GM12878 (cell line): ENCODE data around the gene CACNA1B. TPM values are rescaled to one million over a fixed set of nuclear protein-coding genes. Genes with fewer than 3 reads are reported as not detected.

Experiments used
- ATAC-seq: fragments of 200-7000 bp; cut with Tn5 transposase; 3 replicates; pipeline ENCODE4 v1.9.1; 2020; ENCODE audit warnings: mild to moderate bottlenecking, moderate library complexity
- BruUV-seq: library from RNA; stranded (reverse); fragments of 400-500 nt; replicated peaks from 2 replicates; lab custom pipeline; 2021; lab: Mats Ljungman, UMichigan
- CTCF ChIA-PET: fragments of 300-600 bp; sonication (Branson Sonifier 250); formaldehyde crosslinking; extraction: SDS; loops from one replicate; lab custom pipeline; 2021; ENCODE audit warnings: inconsistent platforms; lab: Yijun Ruan, JAX
- POLR2A ChIA-PET: fragments of 350-600 bp; formaldehyde crosslinking; extraction: SDS; loops from one replicate; lab custom pipeline; 2021; ENCODE audit warnings: inconsistent platforms; lab: Charles Lee
- RAD21 ChIA-PET: fragments of 300-600 bp; sonication (Branson Sonifier 250); formaldehyde crosslinking; loops from one replicate; lab custom pipeline; 2023; ENCODE audit warnings: antibody characterized with exemption; ENCODE audit not compliant: unreplicated experiment; lab: Charles Lee
- SMC1A ChIA-PET: fragments of 300-600 bp; sonication (Branson Sonifier 250); formaldehyde crosslinking; loops from one replicate; lab custom pipeline; 2023; ENCODE audit not compliant: unreplicated experiment, uncharacterized antibody; lab: Charles Lee
- DNase-seq: peaks from one replicate; pipeline ENCODE4 v3.0.0-alpha.2; 2011; ENCODE audit warnings: low read depth, low spot score
- FAIRE-seq: peaks from 3 replicates; lab custom pipeline; 2011; peaks lifted over from hg19 to GRCh38; lab: Jason Lieb, UNC
- H2AFZ ChIP-seq: 2 replicates; pipeline ENCODE4 v1.6.0; 2011; ENCODE audit warnings: low read depth, low read length, control low read depth; ENCODE audit not compliant: control insufficient read depth
- H3K27ac ChIP-seq: 2 replicates; pipeline ENCODE4 v1.5.1; 2011; ENCODE audit warnings: control low read depth; ENCODE audit not compliant: control insufficient read depth, insufficient read depth
- H3K27me3 ChIP-seq, 2 experiments: replicated peaks in 1 of 2; 2 replicates each; pipeline versions ENCODE4 v1.6.0 to v1.6.1; 2011; ENCODE audit warnings: low read length in 1 of 2; ENCODE audit not compliant: control insufficient read depth in 2 of 2, insufficient read depth in 2 of 2
- H3K36me3 ChIP-seq, 2 experiments: 2 replicates each; pipeline ENCODE4 v1.5.1; 2011; ENCODE audit warnings: low read length in 1 of 2; ENCODE audit not compliant: control insufficient read depth in 2 of 2, insufficient read depth in 2 of 2
- H3K4me1 ChIP-seq: 2 replicates; pipeline ENCODE4 v1.6.1; 2011; ENCODE audit warnings: mild to moderate bottlenecking, low read length, moderate library complexity, mixed read lengths; ENCODE audit not compliant: control insufficient read depth, insufficient read depth
- H3K4me2 ChIP-seq: 2 replicates; pipeline ENCODE4 v1.6.0; 2011; ENCODE audit warnings: control low read depth; ENCODE audit not compliant: control insufficient read depth, insufficient read depth
- H3K4me3 ChIP-seq: fragments of 200-600 bp; sonication (generic); 2 replicates; pipeline ENCODE4 v1.5.1; 2016
- H3K79me2 ChIP-seq: 2 replicates; pipeline ENCODE4 v1.6.0; 2011; ENCODE audit warnings: low read length; ENCODE audit not compliant: control insufficient read depth, insufficient read depth
- H3K9ac ChIP-seq: 2 replicates; pipeline ENCODE4 v1.8.0; 2011; ENCODE audit warnings: low read length, control low read depth, mixed read lengths; ENCODE audit not compliant: control insufficient read depth, insufficient read depth
- H3K9me3 ChIP-seq: replicated peaks from 3 replicates; pipeline ENCODE4 v1.5.1; 2011; ENCODE audit warnings: mild to moderate bottlenecking, low read length; ENCODE audit not compliant: control insufficient read depth, insufficient read depth
- H4K20me1 ChIP-seq: 2 replicates; pipeline ENCODE4 v1.6.0; 2011; ENCODE audit not compliant: control insufficient read depth, insufficient read depth
- ZNF274 ChIP-seq: IDR thresholded peaks from one replicate; pipeline ENCODE4 v1.8.0; 2011; ENCODE audit not compliant: insufficient read length, insufficient read depth
- WGBS: methylation state at CpG from one replicate; pipeline ENCODE4 v1.1.6; 2016; ENCODE audit warnings: low lambda C conversion rate; ENCODE audit not compliant: insufficient replicate concordance, insufficient coverage; ENCODE audit errors: missing lambda C conversion rate; 5-methylcytosine and 5-hydroxymethylcytosine counted together
- in situ Hi-C: fragments of 300-500 bp; cut with MboI; formaldehyde crosslinking; loops from 9 replicates; pipeline ENCODE4 v1.14.3; 2018; ENCODE audit warnings: mixed read lengths
- intact Hi-C: fragments of 100-400 bp; cut with micrococcal nuclease; formaldehyde crosslinking; loops from one replicate; pipeline ENCODE4 v1.14.2; 2022; ENCODE audit not compliant: unreplicated experiment
- polyA plus RNA-seq, 11 experiments: library from polyadenylated mRNA; depleted of rRNA in 4 of 11; unstranded in 6 of 11; stranded (reverse) in 5 of 11; fragments of >200 nt; fragmentation: Nextera tagmentation in 4 of 11; fragmentation: Illumina TruSeq in 1 of 11; extraction: Ambion mirVana in 4 of 11; extraction: Trizol in 1 of 11; gene quantifications; 1 replicate in 1 of 11; 2 replicates in 10 of 11; pipeline versions ENCODE4 v1.2.1 to v1.2.3, GENCODE V29; 2011 to 2016; ENCODE audit warnings: inconsistent platforms in 2 of 11, missing spikeins in 2 of 11, low read depth in 1 of 11
- total RNA-seq, 4 experiments: library from RNA; depleted of rRNA in 3 of 4; stranded (reverse); fragments of >200 nt in 3 of 4; fragmentation: Illumina TruSeq in 1 of 4; extraction: Trizol in 1 of 4; gene quantifications; 2 replicates each; pipeline versions ENCODE4 v1.2.1 to v1.2.3, GENCODE V29; 2013 to 2021
- TF ChIP-seq, protein P1 (sequence below), 3 experiments: IDR thresholded peaks in 2 of 3; conservative IDR thresholded peaks in 1 of 3; 2 replicates each; pipeline ENCODE4 v1.5.1; 2011; ENCODE audit warnings: low read depth in 3 of 3, low read length in 3 of 3, mild to moderate bottlenecking in 3 of 3, control low read depth in 2 of 3, moderate library complexity in 2 of 3, inconsistent platforms in 1 of 3, mixed read lengths in 1 of 3; ENCODE audit not compliant: control insufficient read depth in 2 of 3, insufficient read depth in 1 of 3; ENCODE audit errors: extremely low read depth in 1 of 3
- TF ChIP-seq, protein P2 (sequence below): fragments of 450-650 bp; formaldehyde crosslinking; IDR thresholded peaks from 2 replicates; pipeline ENCODE4 v1.4.0; 2020; ENCODE audit warnings: mild to moderate bottlenecking, moderate library complexity

CACNA1B gene
- total and polyA plus RNA-seq, 10 of the 15 experiments (the other 5 are each of a cell fraction or from before 2014, with no cell fraction given), result 0.01 to 0.03 (median 0.01) TPM; not detected in 7

DNA sequence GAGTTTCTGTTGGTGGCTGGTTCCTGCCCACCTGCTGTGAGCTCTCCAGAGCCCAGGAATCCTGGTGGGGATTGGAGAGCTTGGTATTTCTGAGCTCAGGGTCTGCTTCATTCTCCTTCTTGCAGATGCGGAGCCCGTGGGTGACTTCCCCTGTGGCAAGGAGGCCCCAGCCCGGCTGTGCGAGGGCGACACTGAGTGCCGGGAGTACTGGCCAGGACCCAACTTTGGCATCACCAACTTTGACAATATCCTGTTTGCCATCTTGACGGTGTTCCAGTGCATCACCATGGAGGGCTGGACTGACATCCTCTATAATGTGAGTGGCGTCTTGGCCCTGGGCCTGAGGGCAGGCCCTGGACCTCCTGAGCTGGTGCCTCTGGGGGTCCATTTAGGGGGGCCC, 39.5 kb downstream of the CACNA1B start:
- H3K9me3 ChIP-seq, result no peaks in the 10 kb centered on the region; the same call in 2 of the 3 replicates
- H2AFZ ChIP-seq, result no peak overlapping the region
- DNase-seq (no peak), ATAC-seq (no peak), FAIRE-seq (no peak)
- H3K79me2 ChIP-seq, result no peaks in the 10 kb centered on the region
- H3K36me3 ChIP-seq, result no peaks in the 10 kb centered on the region
- no peaks in the 10 kb centered on the region for H3K4me1 ChIP-seq
- ChIA-PET RAD21 (no interaction called here), POLR2A (no interaction called here), CTCF (no interaction called here), SMC1A (no interaction called here)
- in situ Hi-C loops, result no loop called here
- 62% methylated on average over 8 of the region's 8 CpGs for WGBS
- H3K27me3 ChIP-seq, result no peaks in the 10 kb centered on the region
- H3K4me2 ChIP-seq, result no peak overlapping the region
- BruUV-seq, result no TSS peak
- H3K4me3 ChIP-seq, result no peak overlapping the region
- TF ChIP-seq, protein P1, sequence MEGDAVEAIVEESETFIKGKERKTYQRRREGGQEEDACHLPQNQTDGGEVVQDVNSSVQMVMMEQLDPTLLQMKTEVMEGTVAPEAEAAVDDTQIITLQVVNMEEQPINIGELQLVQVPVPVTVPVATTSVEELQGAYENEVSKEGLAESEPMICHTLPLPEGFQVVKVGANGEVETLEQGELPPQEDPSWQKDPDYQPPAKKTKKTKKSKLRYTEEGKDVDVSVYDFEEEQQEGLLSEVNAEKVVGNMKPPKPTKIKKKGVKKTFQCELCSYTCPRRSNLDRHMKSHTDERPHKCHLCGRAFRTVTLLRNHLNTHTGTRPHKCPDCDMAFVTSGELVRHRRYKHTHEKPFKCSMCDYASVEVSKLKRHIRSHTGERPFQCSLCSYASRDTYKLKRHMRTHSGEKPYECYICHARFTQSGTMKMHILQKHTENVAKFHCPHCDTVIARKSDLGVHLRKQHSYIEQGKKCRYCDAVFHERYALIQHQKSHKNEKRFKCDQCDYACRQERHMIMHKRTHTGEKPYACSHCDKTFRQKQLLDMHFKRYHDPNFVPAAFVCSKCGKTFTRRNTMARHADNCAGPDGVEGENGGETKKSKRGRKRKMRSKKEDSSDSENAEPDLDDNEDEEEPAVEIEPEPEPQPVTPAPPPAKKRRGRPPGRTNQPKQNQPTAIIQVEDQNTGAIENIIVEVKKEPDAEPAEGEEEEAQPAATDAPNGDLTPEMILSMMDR (IDR thresholded peaks at IDR 0.05 in 2 of 3, conservative IDR thresholded peaks at IDR 0.05 in 1 of 3; ENCODE audit: control insufficient read depth in 2 of 3, extremely low read depth in 1 of 3, insufficient read depth in 1 of 3, low read depth in 3 of 3, low read length in 3 of 3), result no peak
- no peak for TF ChIP-seq ZNF274
- TF ChIP-seq, protein P2, sequence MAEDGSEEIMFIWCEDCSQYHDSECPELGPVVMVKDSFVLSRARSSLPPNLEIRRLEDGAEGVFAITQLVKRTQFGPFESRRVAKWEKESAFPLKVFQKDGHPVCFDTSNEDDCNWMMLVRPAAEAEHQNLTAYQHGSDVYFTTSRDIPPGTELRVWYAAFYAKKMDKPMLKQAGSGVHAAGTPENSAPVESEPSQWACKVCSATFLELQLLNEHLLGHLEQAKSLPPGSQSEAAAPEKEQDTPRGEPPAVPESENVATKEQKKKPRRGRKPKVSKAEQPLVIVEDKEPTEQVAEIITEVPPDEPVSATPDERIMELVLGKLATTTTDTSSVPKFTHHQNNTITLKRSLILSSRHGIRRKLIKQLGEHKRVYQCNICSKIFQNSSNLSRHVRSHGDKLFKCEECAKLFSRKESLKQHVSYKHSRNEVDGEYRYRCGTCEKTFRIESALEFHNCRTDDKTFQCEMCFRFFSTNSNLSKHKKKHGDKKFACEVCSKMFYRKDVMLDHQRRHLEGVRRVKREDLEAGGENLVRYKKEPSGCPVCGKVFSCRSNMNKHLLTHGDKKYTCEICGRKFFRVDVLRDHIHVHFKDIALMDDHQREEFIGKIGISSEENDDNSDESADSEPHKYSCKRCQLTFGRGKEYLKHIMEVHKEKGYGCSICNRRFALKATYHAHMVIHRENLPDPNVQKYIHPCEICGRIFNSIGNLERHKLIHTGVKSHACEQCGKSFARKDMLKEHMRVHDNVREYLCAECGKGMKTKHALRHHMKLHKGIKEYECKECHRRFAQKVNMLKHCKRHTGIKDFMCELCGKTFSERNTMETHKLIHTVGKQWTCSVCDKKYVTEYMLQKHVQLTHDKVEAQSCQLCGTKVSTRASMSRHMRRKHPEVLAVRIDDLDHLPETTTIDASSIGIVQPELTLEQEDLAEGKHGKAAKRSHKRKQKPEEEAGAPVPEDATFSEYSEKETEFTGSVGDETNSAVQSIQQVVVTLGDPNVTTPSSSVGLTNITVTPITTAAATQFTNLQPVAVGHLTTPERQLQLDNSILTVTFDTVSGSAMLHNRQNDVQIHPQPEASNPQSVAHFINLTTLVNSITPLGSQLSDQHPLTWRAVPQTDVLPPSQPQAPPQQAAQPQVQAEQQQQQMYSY (CRISPR knock-in tag), result no peak
- no peak overlapping the region for H3K9ac ChIP-seq
- no peaks in the 10 kb centered on the region for H4K20me1 ChIP-seq
- no peak overlapping the region for H3K27ac ChIP-seq
- intact Hi-C loops, result loop anchor here (10.0 kb wide), 2 partner anchors 58 to 242 kb away; no protein-coding TSS in a partner anchor
